Tibial nerve (tissue), 4 donors: ENCODE results near the gene DET1. TPM values are rescaled to one million over a fixed set of nuclear protein-coding genes. Genes with fewer than 3 reads are reported as not detected.

Source experiments
- DNase-seq, 2 donors: peaks; one replicate each; pipeline ENCODE4 v3.0.0-alpha.2; 2019; ENCODE audit warnings: low spot score in 2 of 2
- H3K27ac ChIP-seq, 4 donors: fragments of 200-600 bp; sonication (generic) in 3 of 4; one replicate each; pipeline ENCODE4 v1.5.1; 2017 to 2019; ENCODE audit warnings: mild to moderate bottlenecking in 1 of 4
- H3K27me3 ChIP-seq, 2 donors: fragments of 200-600 bp; sonication (generic) in 1 of 2; one replicate each; pipeline versions ENCODE4 v1.5.1 to v1.6.0; 2017 to 2019
- H3K36me3 ChIP-seq, 3 donors: fragments of 200-600 bp; sonication (generic); one replicate each; pipeline ENCODE4 v1.5.1; 2018 to 2019
- H3K4me1 ChIP-seq, 4 donors: fragments of 200-600 bp; sonication (generic) in 3 of 4; one replicate each; pipeline ENCODE4 v1.5.1; 2017 to 2019
- H3K4me3 ChIP-seq, 4 donors: fragments of 200-600 bp; sonication (generic) in 3 of 4; one replicate each; pipeline ENCODE4 v1.5.1; 2017 to 2019; ENCODE audit warnings: mild to moderate bottlenecking in 1 of 4, moderate library complexity in 1 of 4
- H3K9me3 ChIP-seq, 4 donors: fragments of 200-600 bp; sonication (generic) in 3 of 4; one replicate each; pipeline ENCODE4 v1.5.1; 2017 to 2019
- EP300 ChIP-seq, 2 donors: sonication (generic); formaldehyde crosslinking; IDR thresholded peaks; one replicate each; pipeline ENCODE4 v1.6.1; 2017; ENCODE audit warnings: antibody characterized with exemption in 2 of 2, mild to moderate bottlenecking in 1 of 2
- POLR2A ChIP-seq, 2 donors: fragments of 450-650 bp; IDR thresholded peaks; one replicate each; pipeline ENCODE4 v1.6.1; 2017; ENCODE audit warnings: antibody characterized with exemption in 2 of 2, mild to moderate bottlenecking in 2 of 2, moderate library complexity in 2 of 2
- WGBS, 2 donors: methylation state at CpG; one replicate each; pipeline ENCODE4 v1.1.5; 2018; 5-methylcytosine and 5-hydroxymethylcytosine counted together
- small RNA-seq: library from RNA; depleted of rRNA; stranded (forward); fragments of <200 nt; gene quantifications from one replicate; pipeline ENCODE3, GENCODE V24; 2016
- total RNA-seq, 4 donors: library from RNA; depleted of rRNA; stranded (reverse); fragments of >200 nt; gene quantifications; one replicate each; pipeline ENCODE4 v1.1.0, GENCODE V29; 2016

Gene DET1
- total RNA-seq, 4 donors from 2014 or later = 6.6 to 16.2 (median 7.8) TPM

- H3K36me3 ChIP-seq = peaks cover 0 to 51% (median 14%) of the 10 kb centered on the region in 3 donors
- no peak for DNase-seq
- no peaks in the 10 kb centered on the region for H3K27me3 ChIP-seq
- H3K4me3 ChIP-seq = peak overlapping the region in 1 of 4 donors; percentile 90
- H3K4me1 ChIP-seq = peaks cover 0 to 42% (median 21%) of the 10 kb centered on the region in 4 donors
- no peak overlapping the region for H3K27ac ChIP-seq
- no peak for TF ChIP-seq EP300 (IDR thresholded peaks at IDR 0.05)
- WGBS, 2 donors = 91% methylated on average over 4 of the region's 4 CpGs
- H3K9me3 ChIP-seq = no peaks in the 10 kb centered on the region
Observed at GRCh38 chr15:88465633-88466224, 80.8 kb downstream of the DET1 start.

GRCh38 chr15:88463870-88464532 is 82.5 kb downstream of the DET1 start:
- no peak for DNase-seq
- Histone ChIP-seq H3K27me3 (no peaks in the 10 kb centered on the region), H3K9me3 (no peaks in the 10 kb centered on the region), H3K4me3 (no peak overlapping the region), H3K36me3 (peaks cover 0 to 60% (median 21%) of the 10 kb centered on the region in 3 donors), H3K27ac (no peak overlapping the region), H3K4me1 (peaks cover 0 to 30% (median 21%) of the 10 kb centered on the region in 4 donors)
- 58 to 71% methylated on average over 2 of the region's 2 CpGs for WGBS, 2 donors
- no peak for TF ChIP-seq POLR2A (IDR thresholded peaks at IDR 0.05)

Small RNA genes within 50 kb of the gene (small RNA-seq; reads per million reads assigned to genes)
- not detected for gene AC013489.2

Other genes with a start within 250 kb of the DET1 start
- 10 to 100 TPM; 17.3 to 30.2 (median 19.3) TPM for gene MRPL46, start 79.3 kb downstream of the DET1 start, total RNA-seq
- gene MRPS11, start 79.0 kb downstream of the DET1 start, total RNA-seq = 10 to 100 TPM; 22.2 to 45.4 (median 37.1) TPM
- 10 to 100 TPM; 10.1 to 17.8 (median 13.1) TPM for gene AEN, start 74.7 kb upstream of the DET1 start, total RNA-seq
- gene ISG20, start 92.3 kb upstream of the DET1 start, total RNA-seq = 10 to 100 TPM; 18.2 to 34.5 (median 23.8) TPM